ENCODE measurements around the gene SUGT1. TPM values are rescaled to one million over a fixed set of nuclear protein-coding genes. Genes with fewer than 3 reads are reported as not detected.

Gene SUGT1
- total RNA-seq, 4 donors from 2014 or later: 21.2 to 39.0 (median 30.9) TPM

DNA sequence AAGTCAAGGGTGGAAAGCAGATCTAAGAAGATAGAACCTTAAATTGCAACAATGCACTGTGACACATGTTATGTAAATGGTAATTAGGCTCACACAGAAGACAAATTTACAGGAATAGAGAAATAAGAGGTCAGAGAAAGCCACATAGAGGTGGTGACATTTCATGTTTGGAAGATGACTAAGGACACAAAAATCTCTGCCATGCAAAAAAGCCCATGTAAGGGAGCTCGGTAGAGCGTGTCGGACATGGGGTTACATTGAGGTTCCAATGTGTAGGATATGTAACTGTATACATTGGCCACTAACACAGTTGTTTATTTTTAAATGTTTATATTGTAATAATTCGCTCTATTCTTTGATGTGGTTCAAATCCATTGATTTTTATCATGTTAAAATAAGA, 33.7 kb downstream of the SUGT1 start:
- 94 to 97% methylated on average over 4 of the region's 4 CpGs for WGBS, 2 donors
- no peak overlapping the region for H3K4me3 ChIP-seq (ENCODE audit: low read depth, poor library complexity, severe bottlenecking)
- intact Hi-C loops (cut with DNase I; ENCODE audit: low total_unique reads): no loop called here
- no peak for TF ChIP-seq POLR2A (IDR thresholded peaks at IDR 0.05)
- no peak for TF ChIP-seq CTCF (IDR thresholded peaks at IDR 0.05)
- no peak for DNase-seq (ENCODE audit: low spot score in 2 of 2)

- DNase-seq (ENCODE audit: low spot score in 2 of 2): no peak
- intact Hi-C loops (cut with DNase I; ENCODE audit: low total_unique reads): no loop called here
- 82 to 91% methylated on average over 3 of the region's 3 CpGs for WGBS, 2 donors
- no peak overlapping the region for H3K4me3 ChIP-seq (ENCODE audit: low read depth, poor library complexity, severe bottlenecking)
- TF ChIP-seq CTCF (IDR thresholded peaks at IDR 0.05) (no peak), POLR2A (IDR thresholded peaks at IDR 0.05) (no peak)
These were observed 43.2 kb downstream of the SUGT1 start for GRCh38 chr13:52695856-52696255.

DNA sequence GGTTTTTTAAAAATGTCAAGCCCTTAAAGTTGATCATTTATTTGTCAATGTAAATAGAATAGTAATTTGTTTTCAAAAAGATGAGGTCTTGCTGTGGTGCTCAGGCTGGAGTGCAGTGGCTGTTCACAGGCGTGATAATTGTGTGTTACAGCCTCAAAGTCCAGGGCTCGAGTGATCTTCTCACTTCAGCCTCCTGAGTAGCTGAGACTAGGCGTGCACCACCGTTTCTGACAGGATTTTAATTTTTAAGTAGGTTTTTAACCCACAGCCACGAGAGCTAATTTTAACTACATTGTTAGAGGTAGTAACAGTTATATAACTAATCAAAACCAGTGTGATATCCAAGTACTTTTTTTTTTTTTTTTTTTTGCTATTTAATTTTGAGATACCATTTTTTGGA, 43.9 kb downstream of the SUGT1 start:
- TF ChIP-seq CTCF (IDR thresholded peaks at IDR 0.05) (no peak), POLR2A (IDR thresholded peaks at IDR 0.05) (no peak)
- H3K4me3 ChIP-seq (ENCODE audit: low read depth, poor library complexity, severe bottlenecking): no peak overlapping the region
- no peak for DNase-seq (ENCODE audit: low spot score in 2 of 2)
- 93 to 94% methylated on average over 5 of the region's 5 CpGs for WGBS, 2 donors
- intact Hi-C loops (cut with DNase I; ENCODE audit: low total_unique reads): no loop called here

GRCh38 chr13:52701728-52702465, 49.3 kb downstream of the SUGT1 start:
- H3K4me3 ChIP-seq (ENCODE audit: low read depth, poor library complexity, severe bottlenecking): no peak overlapping the region
- DNase-seq (ENCODE audit: low spot score in 2 of 2): no peak
- TF ChIP-seq POLR2A (IDR thresholded peaks at IDR 0.05): no peak
- TF ChIP-seq CTCF (IDR thresholded peaks at IDR 0.05): no peak
- intact Hi-C loops (cut with DNase I; ENCODE audit: low total_unique reads): no loop called here
- WGBS, 2 donors: 63 to 69% methylated on average over 6 of the region's 6 CpGs

DNA sequence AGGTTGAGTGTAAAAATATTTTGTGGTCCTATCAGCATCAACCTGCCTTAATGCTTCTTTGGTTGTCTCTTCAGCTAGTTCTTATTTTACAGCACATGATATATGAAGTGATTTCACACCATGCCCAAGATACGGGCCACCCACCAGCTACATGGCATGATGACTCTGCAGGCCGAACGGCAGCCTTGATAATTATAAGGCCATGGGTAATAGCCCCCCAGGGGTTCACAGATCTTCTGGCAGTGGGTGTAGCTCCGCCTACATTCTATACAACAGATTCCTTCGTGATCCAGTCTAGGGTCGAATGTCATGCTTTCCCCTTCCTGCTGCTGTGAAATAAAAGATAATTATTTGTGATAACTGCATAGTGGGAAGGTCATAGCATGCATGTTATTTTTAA, 50.8 kb downstream of the SUGT1 start:
- DNase-seq (ENCODE audit: low spot score in 2 of 2): no peak
- TF ChIP-seq CTCF (IDR thresholded peaks at IDR 0.05) (no peak), POLR2A (IDR thresholded peaks at IDR 0.05) (no peak)
- intact Hi-C loops (cut with DNase I; ENCODE audit: low total_unique reads): no loop called here
- no peak overlapping the region for H3K4me3 ChIP-seq (ENCODE audit: low read depth, poor library complexity, severe bottlenecking)
- 63 to 68% methylated on average over 6 of the region's 6 CpGs for WGBS, 2 donors

GRCh38 chr13:52706081-52706480, 53.4 kb downstream of the SUGT1 start:
- WGBS, 2 donors: 78% methylated on average over 3 of the region's 3 CpGs
- no peak for DNase-seq (ENCODE audit: low spot score in 2 of 2)
- intact Hi-C loops (cut with DNase I; ENCODE audit: low total_unique reads): no loop called here
- TF ChIP-seq CTCF (IDR thresholded peaks at IDR 0.05) (no peak), POLR2A (IDR thresholded peaks at IDR 0.05) (no peak)
- no peak overlapping the region for H3K4me3 ChIP-seq (ENCODE audit: low read depth, poor library complexity, severe bottlenecking)
